Keratinocyte (primary cell): ENCODE measurements around the gene FOSB. TPM values are rescaled to one million over a fixed set of nuclear protein-coding genes. Genes with fewer than 3 reads are reported as not detected.

Experiments used
- DNase-seq: peaks from one replicate; pipeline ENCODE4 v3.0.0-alpha.2; 2011; ENCODE audit warnings: low read depth, missing footprints, low spot score
- FAIRE-seq: peaks from 2 replicates; lab custom pipeline; 2011; peaks lifted over from hg19 to GRCh38; lab: Jason Lieb, UNC
- H2AFZ ChIP-seq: 2 replicates; pipeline ENCODE4 v1.6.0; 2012; ENCODE audit warnings: low read length, control low read depth, inconsistent platforms; ENCODE audit not compliant: control insufficient read depth
- H3K27ac ChIP-seq: 2 replicates; pipeline ENCODE4 v1.5.1; 2011; ENCODE audit warnings: low read length; ENCODE audit not compliant: control insufficient read depth, insufficient read depth
- H3K27me3 ChIP-seq: 3 replicates; pipeline ENCODE4 v1.6.0; 2011; ENCODE audit warnings: low read length; ENCODE audit not compliant: control insufficient read depth, insufficient read depth; ENCODE audit errors: extremely low read depth
- H3K36me3 ChIP-seq, 2 experiments: 2 replicates in 1 of 2; 3 replicates in 1 of 2; pipeline ENCODE4 v1.5.1; 2011; ENCODE audit warnings: low read length in 2 of 2, mild to moderate bottlenecking in 1 of 2; ENCODE audit not compliant: control insufficient read depth in 2 of 2, insufficient read depth in 2 of 2; ENCODE audit errors: extremely low read depth in 1 of 2
- H3K4me1 ChIP-seq: 3 replicates; pipeline ENCODE4 v1.5.1; 2011; ENCODE audit warnings: low read length; ENCODE audit not compliant: control insufficient read depth, insufficient read depth; ENCODE audit errors: extremely low read depth
- H3K4me2 ChIP-seq: 3 replicates; pipeline ENCODE4 v1.6.0; 2011; ENCODE audit warnings: low read depth, low read length; ENCODE audit not compliant: control insufficient read depth, insufficient read depth; ENCODE audit errors: extremely low read depth
- H3K4me3 ChIP-seq, 3 experiments: fragments of 200-600 bp in 1 of 3; sonication (generic) in 1 of 3; 2 replicates in 2 of 3; 3 replicates in 1 of 3; pipeline ENCODE4 v1.5.1; 2011 to 2016; ENCODE audit warnings: low read length in 3 of 3, mild to moderate bottlenecking in 3 of 3, control low read depth in 2 of 3, inconsistent platforms in 1 of 3, low read depth in 1 of 3, mixed read lengths in 1 of 3, mixed run types in 1 of 3, moderate library complexity in 1 of 3; ENCODE audit not compliant: control insufficient read depth in 2 of 3, insufficient read depth in 2 of 3; ENCODE audit errors: extremely low read depth in 1 of 3
- H3K79me2 ChIP-seq: 2 replicates; pipeline ENCODE4 v1.6.0; 2012; ENCODE audit warnings: low read length; ENCODE audit not compliant: control insufficient read depth, insufficient read depth
- H3K9ac ChIP-seq: 3 replicates; pipeline ENCODE4 v1.6.0; 2011; ENCODE audit warnings: low read length; ENCODE audit not compliant: control insufficient read depth, insufficient read depth; ENCODE audit errors: extremely low read depth
- H3K9me1 ChIP-seq: 3 replicates; pipeline ENCODE4 v1.6.0; 2011; ENCODE audit warnings: low read length; ENCODE audit not compliant: control insufficient read depth, insufficient read depth; ENCODE audit errors: extremely low read depth
- H3K9me3 ChIP-seq: 2 replicates; pipeline ENCODE4 v1.5.1; 2012; ENCODE audit warnings: low read depth, low read length; ENCODE audit not compliant: control insufficient read depth
- H4K20me1 ChIP-seq: 3 replicates; pipeline ENCODE4 v1.6.0; 2011; ENCODE audit warnings: low read length; ENCODE audit not compliant: control insufficient read depth, insufficient read depth; ENCODE audit errors: extremely low read depth
- EZH2 ChIP-seq: IDR thresholded peaks from one replicate; pipeline ENCODE4 v1.6.1; 2012; ENCODE audit warnings: inconsistent platforms, mild to moderate bottlenecking, low read length, moderate library complexity
- dilution Hi-C: fragments of 300-500 bp; cut with MboI; formaldehyde crosslinking; loops from one replicate; pipeline ENCODE4 v1.7.0; 2020; ENCODE audit warnings: low sequenced_read_pairs; ENCODE audit not compliant: extremely low pct_ligation_motif_present
- polyA plus RNA-seq, 5 experiments: library from polyadenylated mRNA; depleted of rRNA in 3 of 5; stranded (reverse) in 3 of 5; stranded (forward) in 1 of 5; unstranded in 1 of 5; fragments of >200 nt; gene quantifications; 1 replicate in 1 of 5; 2 replicates in 3 of 5; 3 replicates in 1 of 5; pipeline versions ENCODE4 v1.2.1 to v1.2.3, GENCODE V29; 2011 to 2012; ENCODE audit warnings: missing spikeins in 2 of 5, low read depth in 1 of 5, low replicate concordance in 1 of 5
- TF ChIP-seq, protein P1 (sequence below), 3 experiments: IDR thresholded peaks in 1 of 3; conservative IDR thresholded peaks in 1 of 3; optimal IDR thresholded peaks in 1 of 3; 2 replicates in 2 of 3; 3 replicates in 1 of 3; pipeline versions ENCODE3 to v1.5.1; 2011; ENCODE audit warnings: low read length in 3 of 3, mild to moderate bottlenecking in 3 of 3, moderate library complexity in 2 of 3, control low read depth in 1 of 3, inconsistent platforms in 1 of 3; ENCODE audit not compliant: insufficient read depth in 2 of 3; ENCODE audit errors: extremely low read depth in 1 of 3

The FOSB gene
- polyA plus RNA-seq, 1 donor (not counting 4 experiments of a cell fraction or from before 2014, with no cell fraction given): 4.6 TPM

GRCh38 chr19:45489216-45489855 is 21.5 kb downstream of the FOSB start:
- H3K9me1 ChIP-seq: no peaks in the 10 kb centered on the region
- H3K27ac ChIP-seq: no peak overlapping the region
- no peak overlapping the region for H3K4me3 ChIP-seq
- TF ChIP-seq, protein P1, sequence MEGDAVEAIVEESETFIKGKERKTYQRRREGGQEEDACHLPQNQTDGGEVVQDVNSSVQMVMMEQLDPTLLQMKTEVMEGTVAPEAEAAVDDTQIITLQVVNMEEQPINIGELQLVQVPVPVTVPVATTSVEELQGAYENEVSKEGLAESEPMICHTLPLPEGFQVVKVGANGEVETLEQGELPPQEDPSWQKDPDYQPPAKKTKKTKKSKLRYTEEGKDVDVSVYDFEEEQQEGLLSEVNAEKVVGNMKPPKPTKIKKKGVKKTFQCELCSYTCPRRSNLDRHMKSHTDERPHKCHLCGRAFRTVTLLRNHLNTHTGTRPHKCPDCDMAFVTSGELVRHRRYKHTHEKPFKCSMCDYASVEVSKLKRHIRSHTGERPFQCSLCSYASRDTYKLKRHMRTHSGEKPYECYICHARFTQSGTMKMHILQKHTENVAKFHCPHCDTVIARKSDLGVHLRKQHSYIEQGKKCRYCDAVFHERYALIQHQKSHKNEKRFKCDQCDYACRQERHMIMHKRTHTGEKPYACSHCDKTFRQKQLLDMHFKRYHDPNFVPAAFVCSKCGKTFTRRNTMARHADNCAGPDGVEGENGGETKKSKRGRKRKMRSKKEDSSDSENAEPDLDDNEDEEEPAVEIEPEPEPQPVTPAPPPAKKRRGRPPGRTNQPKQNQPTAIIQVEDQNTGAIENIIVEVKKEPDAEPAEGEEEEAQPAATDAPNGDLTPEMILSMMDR (optimal IDR thresholded peaks at IDR 0.05 in 1 of 3, IDR thresholded peaks at IDR 0.05 in 1 of 3, conservative IDR thresholded peaks at IDR 0.05 in 1 of 3; ENCODE audit: extremely low read depth in 1 of 3, insufficient read depth in 2 of 3, low read length in 3 of 3): no peak
- TF ChIP-seq EZH2: no peak
- H3K9ac ChIP-seq: no peak overlapping the region
- H3K4me1 ChIP-seq: peaks cover 14% of the 10 kb centered on the region
- peaks cover 0 to 5% of the 10 kb centered on the region in 2 experiments for H3K36me3 ChIP-seq
- dilution Hi-C loops: no loop called here
- H2AFZ ChIP-seq: no peak overlapping the region
- no peak overlapping the region for H3K4me2 ChIP-seq
- H3K9me3 ChIP-seq: no peaks in the 10 kb centered on the region
- DNase-seq (no peak), FAIRE-seq (no peak)
- H3K79me2 ChIP-seq: no peaks in the 10 kb centered on the region
- H4K20me1 ChIP-seq: no peaks in the 10 kb centered on the region
- no peaks in the 10 kb centered on the region for H3K27me3 ChIP-seq

DNA sequence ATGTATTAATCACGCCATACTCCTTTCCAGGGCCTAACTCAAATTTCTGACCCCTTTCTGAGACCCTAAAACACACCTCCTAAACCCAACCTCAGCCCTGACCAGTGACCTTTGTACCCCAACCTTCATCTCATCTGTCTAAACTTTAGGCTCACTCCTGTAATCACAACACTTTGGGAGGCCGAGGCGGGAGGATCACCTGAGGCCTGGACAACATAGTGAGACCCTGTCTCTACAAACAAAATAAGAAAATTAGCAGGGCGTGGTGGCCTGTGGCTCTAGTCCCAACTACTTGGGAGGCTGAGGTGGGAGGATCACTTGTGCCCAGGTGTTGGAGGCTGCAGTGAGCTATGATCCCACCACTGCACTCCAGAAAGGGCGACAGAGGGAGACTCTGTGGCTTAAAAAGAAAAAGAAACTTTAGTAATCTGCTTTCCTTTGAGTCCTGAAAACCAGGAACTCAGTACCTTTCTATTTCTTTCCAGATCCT is 24.4 kb downstream of the FOSB start:
- H3K9me3 ChIP-seq: no peaks in the 10 kb centered on the region
- FAIRE-seq (no peak), DNase-seq (no peak)
- peaks cover 0 to 5% of the 10 kb centered on the region in 2 experiments for H3K36me3 ChIP-seq
- no peaks in the 10 kb centered on the region for H4K20me1 ChIP-seq
- no peak overlapping the region for H2AFZ ChIP-seq
- H3K79me2 ChIP-seq: no peaks in the 10 kb centered on the region
- no peak overlapping the region for H3K4me3 ChIP-seq
- H3K9ac ChIP-seq: no peak overlapping the region
- no peaks in the 10 kb centered on the region for H3K9me1 ChIP-seq
- no peaks in the 10 kb centered on the region for H3K27me3 ChIP-seq
- H3K27ac ChIP-seq: no peak overlapping the region
- no peak overlapping the region for H3K4me2 ChIP-seq
- TF ChIP-seq, protein P1 (optimal IDR thresholded peaks at IDR 0.05 in 1 of 3, IDR thresholded peaks at IDR 0.05 in 1 of 3, conservative IDR thresholded peaks at IDR 0.05 in 1 of 3; ENCODE audit: extremely low read depth in 1 of 3, insufficient read depth in 2 of 3, low read length in 3 of 3): no peak
- no peak for TF ChIP-seq EZH2
- dilution Hi-C loops: no loop called here
- H3K4me1 ChIP-seq: peaks cover 9% of the 10 kb centered on the region
